ENCODE data around the gene MAFF. TPM values are rescaled to one million over a fixed set of nuclear protein-coding genes. Genes with fewer than 3 reads are reported as not detected.

MAFF gene
- polyA plus RNA-seq, 1 donor from 2014 or later, result 2.1 TPM

DNA sequence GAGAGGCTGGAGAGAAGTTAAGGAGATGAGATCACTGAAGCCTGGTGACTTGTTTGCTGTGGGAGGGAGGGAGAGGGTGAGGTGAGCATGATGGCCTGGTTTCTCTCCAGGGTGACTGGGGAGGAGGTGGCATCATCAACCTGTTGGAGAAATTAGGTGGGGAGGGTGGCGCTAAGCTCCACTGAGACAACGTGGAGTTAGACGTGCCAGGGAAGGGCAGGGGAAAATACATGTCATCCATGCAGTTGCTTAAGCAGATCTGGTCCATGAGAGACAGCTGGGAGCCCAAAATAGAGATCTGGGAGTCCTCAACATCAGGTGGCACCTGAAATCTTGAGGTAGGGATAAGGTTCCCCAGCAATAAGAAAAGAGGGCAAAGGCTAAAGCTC lies 9.3 kb upstream of the MAFF start:
- H3K27me3 ChIP-seq (ENCODE audit: insufficient read depth, low read depth, low read length), result no peaks in the 10 kb centered on the region
- no peak for TF ChIP-seq SMC3 (conservative IDR thresholded peaks at IDR 0.05; ENCODE audit: poor library complexity)
- TF ChIP-seq, protein P1, sequence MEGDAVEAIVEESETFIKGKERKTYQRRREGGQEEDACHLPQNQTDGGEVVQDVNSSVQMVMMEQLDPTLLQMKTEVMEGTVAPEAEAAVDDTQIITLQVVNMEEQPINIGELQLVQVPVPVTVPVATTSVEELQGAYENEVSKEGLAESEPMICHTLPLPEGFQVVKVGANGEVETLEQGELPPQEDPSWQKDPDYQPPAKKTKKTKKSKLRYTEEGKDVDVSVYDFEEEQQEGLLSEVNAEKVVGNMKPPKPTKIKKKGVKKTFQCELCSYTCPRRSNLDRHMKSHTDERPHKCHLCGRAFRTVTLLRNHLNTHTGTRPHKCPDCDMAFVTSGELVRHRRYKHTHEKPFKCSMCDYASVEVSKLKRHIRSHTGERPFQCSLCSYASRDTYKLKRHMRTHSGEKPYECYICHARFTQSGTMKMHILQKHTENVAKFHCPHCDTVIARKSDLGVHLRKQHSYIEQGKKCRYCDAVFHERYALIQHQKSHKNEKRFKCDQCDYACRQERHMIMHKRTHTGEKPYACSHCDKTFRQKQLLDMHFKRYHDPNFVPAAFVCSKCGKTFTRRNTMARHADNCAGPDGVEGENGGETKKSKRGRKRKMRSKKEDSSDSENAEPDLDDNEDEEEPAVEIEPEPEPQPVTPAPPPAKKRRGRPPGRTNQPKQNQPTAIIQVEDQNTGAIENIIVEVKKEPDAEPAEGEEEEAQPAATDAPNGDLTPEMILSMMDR (IDR thresholded peaks at IDR 0.05; ENCODE audit: poor library complexity, severe bottlenecking), result no peak
- no peak for TF ChIP-seq TAF1 (IDR thresholded peaks at IDR 0.05; ENCODE audit: low read depth)
- TF ChIP-seq EZH2 (IDR thresholded peaks at IDR 0.05; ENCODE audit: borderline replicate concordance, insufficient read depth, low read length, poor library complexity, severe bottlenecking), result no peak
- TF ChIP-seq RAD21 (conservative IDR thresholded peaks at IDR 0.05), result no peak
- no peak for TF ChIP-seq EP300 (conservative IDR thresholded peaks at IDR 0.05; ENCODE audit: poor library complexity, severe bottlenecking)
- TF ChIP-seq POLR2AphosphoS5 (IDR thresholded peaks at IDR 0.05), result no peak
- TF ChIP-seq MXI1 (conservative IDR thresholded peaks at IDR 0.05; ENCODE audit: poor library complexity, severe bottlenecking), result no peak
- TF ChIP-seq, protein P2, sequence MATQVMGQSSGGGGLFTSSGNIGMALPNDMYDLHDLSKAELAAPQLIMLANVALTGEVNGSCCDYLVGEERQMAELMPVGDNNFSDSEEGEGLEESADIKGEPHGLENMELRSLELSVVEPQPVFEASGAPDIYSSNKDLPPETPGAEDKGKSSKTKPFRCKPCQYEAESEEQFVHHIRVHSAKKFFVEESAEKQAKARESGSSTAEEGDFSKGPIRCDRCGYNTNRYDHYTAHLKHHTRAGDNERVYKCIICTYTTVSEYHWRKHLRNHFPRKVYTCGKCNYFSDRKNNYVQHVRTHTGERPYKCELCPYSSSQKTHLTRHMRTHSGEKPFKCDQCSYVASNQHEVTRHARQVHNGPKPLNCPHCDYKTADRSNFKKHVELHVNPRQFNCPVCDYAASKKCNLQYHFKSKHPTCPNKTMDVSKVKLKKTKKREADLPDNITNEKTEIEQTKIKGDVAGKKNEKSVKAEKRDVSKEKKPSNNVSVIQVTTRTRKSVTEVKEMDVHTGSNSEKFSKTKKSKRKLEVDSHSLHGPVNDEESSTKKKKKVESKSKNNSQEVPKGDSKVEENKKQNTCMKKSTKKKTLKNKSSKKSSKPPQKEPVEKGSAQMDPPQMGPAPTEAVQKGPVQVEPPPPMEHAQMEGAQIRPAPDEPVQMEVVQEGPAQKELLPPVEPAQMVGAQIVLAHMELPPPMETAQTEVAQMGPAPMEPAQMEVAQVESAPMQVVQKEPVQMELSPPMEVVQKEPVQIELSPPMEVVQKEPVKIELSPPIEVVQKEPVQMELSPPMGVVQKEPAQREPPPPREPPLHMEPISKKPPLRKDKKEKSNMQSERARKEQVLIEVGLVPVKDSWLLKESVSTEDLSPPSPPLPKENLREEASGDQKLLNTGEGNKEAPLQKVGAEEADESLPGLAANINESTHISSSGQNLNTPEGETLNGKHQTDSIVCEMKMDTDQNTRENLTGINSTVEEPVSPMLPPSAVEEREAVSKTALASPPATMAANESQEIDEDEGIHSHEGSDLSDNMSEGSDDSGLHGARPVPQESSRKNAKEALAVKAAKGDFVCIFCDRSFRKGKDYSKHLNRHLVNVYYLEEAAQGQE (IDR thresholded peaks at IDR 0.05; ENCODE audit: borderline replicate concordance), result no peak
- no peaks in the 10 kb centered on the region for H3K9me2 ChIP-seq (ENCODE audit: insufficient read depth, low read length)
- no peak overlapping the region for H3K9ac ChIP-seq (ENCODE audit: low read length)
- H3K27ac ChIP-seq (ENCODE audit: low read length), result no peak overlapping the region
- no peaks in the 10 kb centered on the region for H3K79me2 ChIP-seq (replicated peaks; ENCODE audit: insufficient read depth, low read length)
- H4K20me1 ChIP-seq (ENCODE audit: insufficient read depth), result no peaks in the 10 kb centered on the region
- no peak overlapping the region for H3K4me3 ChIP-seq (ENCODE audit: low read length)
- no peaks in the 10 kb centered on the region for H3K9me3 ChIP-seq (ENCODE audit: low read length)
- no peak overlapping the region for H3K4me2 ChIP-seq (ENCODE audit: low read length)
- no peak overlapping the region for H2AFZ ChIP-seq (ENCODE audit: low read depth, low read length)
- no peaks in the 10 kb centered on the region for H3F3A ChIP-seq (ENCODE audit: insufficient read depth, low read length, poor library complexity, severe bottlenecking)
- H3K36me3 ChIP-seq (ENCODE audit: insufficient read depth, low read length), result no peaks in the 10 kb centered on the region

DNA sequence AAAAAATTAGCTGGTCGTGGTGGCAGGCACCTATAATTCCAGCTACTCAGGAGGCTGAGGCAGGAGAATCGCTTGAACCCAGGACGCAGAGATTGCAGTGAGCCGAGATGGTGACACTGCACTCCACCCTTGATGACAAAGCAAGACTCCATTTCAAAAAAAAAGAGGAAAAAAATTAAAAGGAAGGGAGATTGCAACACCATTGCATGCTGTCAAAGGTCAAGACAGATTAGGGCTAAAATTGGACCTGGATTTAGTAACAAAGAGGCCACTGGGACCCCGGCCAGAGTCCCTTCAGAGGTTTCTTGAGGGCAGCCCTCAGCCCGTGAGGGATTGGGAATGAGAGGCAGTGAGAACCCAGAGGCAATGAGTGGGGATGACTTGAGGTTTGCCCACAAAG lies 8.2 kb upstream of the MAFF start:
- H3K27me3 ChIP-seq (ENCODE audit: insufficient read depth, low read depth, low read length), result no peaks in the 10 kb centered on the region
- H4K20me1 ChIP-seq (ENCODE audit: insufficient read depth), result no peaks in the 10 kb centered on the region
- no peak overlapping the region for H3K9ac ChIP-seq (ENCODE audit: low read length)
- H3K79me2 ChIP-seq (replicated peaks; ENCODE audit: insufficient read depth, low read length), result no peaks in the 10 kb centered on the region
- no peak overlapping the region for H3K27ac ChIP-seq (ENCODE audit: low read length)
- H3K36me3 ChIP-seq (ENCODE audit: insufficient read depth, low read length), result no peaks in the 10 kb centered on the region
- H3K9me2 ChIP-seq (ENCODE audit: insufficient read depth, low read length), result no peaks in the 10 kb centered on the region
- no peak for TF ChIP-seq EP300 (conservative IDR thresholded peaks at IDR 0.05; ENCODE audit: poor library complexity, severe bottlenecking)
- TF ChIP-seq, protein P2 (IDR thresholded peaks at IDR 0.05; ENCODE audit: borderline replicate concordance), result no peak
- TF ChIP-seq RAD21 (conservative IDR thresholded peaks at IDR 0.05), result no peak
- no peak for TF ChIP-seq TAF1 (IDR thresholded peaks at IDR 0.05; ENCODE audit: low read depth)
- TF ChIP-seq POLR2AphosphoS5 (IDR thresholded peaks at IDR 0.05), result no peak
- H2AFZ ChIP-seq (ENCODE audit: low read depth, low read length), result no peak overlapping the region
- H3K4me2 ChIP-seq (ENCODE audit: low read length), result no peak overlapping the region
- H3F3A ChIP-seq (ENCODE audit: insufficient read depth, low read length, poor library complexity, severe bottlenecking), result no peaks in the 10 kb centered on the region
- H3K4me3 ChIP-seq (ENCODE audit: low read length), result no peak overlapping the region
- no peaks in the 10 kb centered on the region for H3K9me3 ChIP-seq (ENCODE audit: low read length)

All from neural cell (in vitro differentiated cells).